Activated B cell treated with CpG ODN at 0.5 μM for 24 hours (primary cell): Measurements from ENCODE around the gene UTS2B. TPM values are rescaled to one million over a fixed set of nuclear protein-coding genes. Genes with fewer than 3 reads are reported as not detected.

Experiments
- ATAC-seq: fragments of 200-7000 bp; cut with Tn5 transposase; one replicate; pipeline ENCODE4 v1.10.0; 2021; ENCODE audit warnings: low read depth, mild to moderate bottlenecking, moderate library complexity
- CTCF ChIA-PET: fragments of 350-600 bp; sonication (Branson Sonifier 250); formaldehyde crosslinking; loops from one replicate; lab custom pipeline; 2021; ENCODE audit warnings: antibody characterized with exemption; lab: Charles Lee
- POLR2A ChIA-PET: fragments of 350-600 bp; sonication (Branson Sonifier 250); formaldehyde crosslinking; loops from one replicate; lab custom pipeline; 2021; ENCODE audit warnings: antibody characterized with exemption; lab: Charles Lee
- DNase-seq: peaks from one replicate; pipeline ENCODE4 v3.0.0; 2022
- H3K27ac Mint-ChIP-seq: one replicate; pipeline ENCODE4 v1.8.0; 2020; ENCODE audit warnings: mixed read lengths
- H3K27me3 Mint-ChIP-seq: one replicate; pipeline ENCODE4 v1.8.0; 2021; ENCODE audit warnings: mixed read lengths
- H3K36me3 Mint-ChIP-seq: one replicate; pipeline ENCODE4 v1.8.0; 2021; ENCODE audit warnings: low read depth, mixed read lengths
- H3K4me1 Mint-ChIP-seq: one replicate; pipeline ENCODE4 v1.8.0; 2021; ENCODE audit warnings: mixed read lengths
- H3K4me3 Mint-ChIP-seq: one replicate; pipeline ENCODE4 v1.8.0; 2020; ENCODE audit warnings: mild to moderate bottlenecking, mixed read lengths
- H3K9me3 Mint-ChIP-seq: one replicate; pipeline ENCODE4 v1.8.0; 2020; ENCODE audit warnings: mixed read lengths
- intact Hi-C: fragments of 100-400 bp; cut with micrococcal nuclease; formaldehyde crosslinking; loops from one replicate; pipeline ENCODE4 v1.15.1; 2024
- total RNA-seq: library from RNA; stranded (reverse); gene quantifications from 2 replicates; pipeline ENCODE4 v1.2.3, GENCODE V29; 2022
- TF ChIP-seq, protein P1 (sequence below): fragments of 200-600 bp; IDR thresholded peaks from one replicate; pipeline ENCODE4 v1.8.0; 2022; ENCODE audit warnings: antibody characterized with exemption, mild to moderate bottlenecking

Gene UTS2B
- total RNA-seq, 1 donor from 2014 or later: 2.1 TPM

DNA sequence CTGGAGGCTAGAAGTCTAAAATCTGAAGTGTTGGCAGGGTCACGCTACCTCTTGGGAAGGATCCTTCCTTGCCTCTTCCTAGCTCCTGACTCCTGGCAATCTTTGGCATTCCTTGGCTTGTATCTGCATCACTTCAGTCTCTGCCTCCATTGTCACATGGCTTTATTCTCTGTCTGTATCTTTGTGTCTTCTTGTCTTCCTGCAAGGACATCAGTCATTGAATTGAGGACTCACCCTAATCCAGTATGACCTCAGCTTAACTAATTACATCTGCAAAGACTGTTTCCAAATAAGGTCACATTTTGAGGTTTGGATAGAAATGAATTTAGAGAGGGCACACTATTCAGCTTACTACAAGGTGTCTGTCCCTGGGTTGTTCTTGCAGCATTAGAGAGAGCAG, 31.1 kb upstream of the UTS2B start:
- ChIA-PET CTCF (no interaction called here), POLR2A (no interaction called here)
- ATAC-seq (no peak), DNase-seq (no peak)
- peaks cover 88% of the 10 kb centered on the region for H3K36me3 Mint-ChIP-seq
- no peak overlapping the region for H3K4me3 Mint-ChIP-seq
- no peaks in the 10 kb centered on the region for H3K27me3 Mint-ChIP-seq
- TF ChIP-seq, protein P1, sequence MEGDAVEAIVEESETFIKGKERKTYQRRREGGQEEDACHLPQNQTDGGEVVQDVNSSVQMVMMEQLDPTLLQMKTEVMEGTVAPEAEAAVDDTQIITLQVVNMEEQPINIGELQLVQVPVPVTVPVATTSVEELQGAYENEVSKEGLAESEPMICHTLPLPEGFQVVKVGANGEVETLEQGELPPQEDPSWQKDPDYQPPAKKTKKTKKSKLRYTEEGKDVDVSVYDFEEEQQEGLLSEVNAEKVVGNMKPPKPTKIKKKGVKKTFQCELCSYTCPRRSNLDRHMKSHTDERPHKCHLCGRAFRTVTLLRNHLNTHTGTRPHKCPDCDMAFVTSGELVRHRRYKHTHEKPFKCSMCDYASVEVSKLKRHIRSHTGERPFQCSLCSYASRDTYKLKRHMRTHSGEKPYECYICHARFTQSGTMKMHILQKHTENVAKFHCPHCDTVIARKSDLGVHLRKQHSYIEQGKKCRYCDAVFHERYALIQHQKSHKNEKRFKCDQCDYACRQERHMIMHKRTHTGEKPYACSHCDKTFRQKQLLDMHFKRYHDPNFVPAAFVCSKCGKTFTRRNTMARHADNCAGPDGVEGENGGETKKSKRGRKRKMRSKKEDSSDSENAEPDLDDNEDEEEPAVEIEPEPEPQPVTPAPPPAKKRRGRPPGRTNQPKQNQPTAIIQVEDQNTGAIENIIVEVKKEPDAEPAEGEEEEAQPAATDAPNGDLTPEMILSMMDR: no peak
- peaks cover 49% of the 10 kb centered on the region for H3K4me1 Mint-ChIP-seq
- peak overlapping the region; percentile 32 for H3K27ac Mint-ChIP-seq
- intact Hi-C loops: no loop called here
- H3K9me3 Mint-ChIP-seq: no peaks in the 10 kb centered on the region

- Mint-ChIP-seq H3K27ac (peak overlapping the region; percentile 21), H3K4me1 (peaks cover 57% of the 10 kb centered on the region), H3K9me3 (no peaks in the 10 kb centered on the region), H3K4me3 (no peak overlapping the region), H3K36me3 (peaks cover 82% of the 10 kb centered on the region), H3K27me3 (no peaks in the 10 kb centered on the region)
- ChIA-PET POLR2A (no interaction called here), CTCF (interaction anchor here (0.9 kb wide), 1 partner anchor 16 kb away, joined by 3 read pairs; no protein-coding TSS in a partner anchor)
- ATAC-seq: no peak
- DNase-seq: no peak
- intact Hi-C loops: no loop called here
- TF ChIP-seq, protein P1: no peak
These were observed 30.3 kb upstream of the UTS2B start for GRCh38 chr3:191360620-191361019.

GRCh38 chr3:191358929-191359328, 28.6 kb upstream of the UTS2B start:
- DNase-seq (no peak), ATAC-seq (no peak)
- Mint-ChIP-seq H3K9me3 (no peaks in the 10 kb centered on the region), H3K27ac (peak overlapping the region; percentile 84), H3K36me3 (peaks cover 72% of the 10 kb centered on the region), H3K27me3 (no peaks in the 10 kb centered on the region), H3K4me1 (peaks cover 68% of the 10 kb centered on the region), H3K4me3 (peak overlapping the region; percentile 21)
- TF ChIP-seq, protein P1: no peak
- ChIA-PET POLR2A (interaction anchor here (1.1 to 1.3 kb wide), 2 partner anchors 58 to 60 kb away, joined by 3 to 4 read pairs; no protein-coding TSS in a partner anchor), CTCF (interaction anchor here (0.8 to 2.4 kb wide), 3 partner anchors 23 to 114 kb away, joined by 3 to 10 read pairs (median 3); no protein-coding TSS in a partner anchor)
- intact Hi-C loops: loop anchor here (1.0 to 2.0 kb wide), 4 partner anchors 8 to 58 kb away; no protein-coding TSS in a partner anchor

DNA sequence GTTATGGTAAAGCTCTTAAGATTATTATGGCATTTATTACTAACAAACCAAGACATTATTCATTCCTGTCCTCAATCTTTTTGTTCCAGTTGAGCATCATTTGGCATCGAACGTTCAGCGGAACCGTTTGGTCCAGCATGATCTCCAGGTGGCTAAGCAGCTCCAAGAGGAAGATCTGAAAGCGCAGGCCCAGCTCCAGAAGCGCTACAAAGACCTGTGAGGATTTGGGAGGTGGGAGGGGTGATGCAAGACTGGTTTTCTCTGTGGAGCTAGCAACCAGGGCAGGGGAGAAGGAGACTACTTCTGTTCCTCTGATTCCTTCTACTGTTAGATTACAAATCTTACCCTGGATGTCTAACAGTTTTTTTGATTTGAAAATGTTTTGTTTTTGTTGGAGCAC, 27.6 kb upstream of the UTS2B start:
- ChIA-PET POLR2A (no interaction called here), CTCF (interaction anchor here (1.5 to 2.4 kb wide), 2 partner anchors 24 to 113 kb away, joined by 3 to 10 read pairs; no protein-coding TSS in a partner anchor)
- H3K36me3 Mint-ChIP-seq: peaks cover 62% of the 10 kb centered on the region
- DNase-seq (no peak), ATAC-seq (no peak)
- intact Hi-C loops: loop anchor here (2.0 kb wide), 3 partner anchors 15 to 57 kb away; no protein-coding TSS in a partner anchor
- H3K27me3 Mint-ChIP-seq: no peaks in the 10 kb centered on the region
- TF ChIP-seq, protein P1: no peak
- no peaks in the 10 kb centered on the region for H3K9me3 Mint-ChIP-seq
- no peak overlapping the region for H3K4me3 Mint-ChIP-seq
- peak overlapping the region; percentile 84 for H3K27ac Mint-ChIP-seq
- H3K4me1 Mint-ChIP-seq: peaks cover 64% of the 10 kb centered on the region

DNA sequence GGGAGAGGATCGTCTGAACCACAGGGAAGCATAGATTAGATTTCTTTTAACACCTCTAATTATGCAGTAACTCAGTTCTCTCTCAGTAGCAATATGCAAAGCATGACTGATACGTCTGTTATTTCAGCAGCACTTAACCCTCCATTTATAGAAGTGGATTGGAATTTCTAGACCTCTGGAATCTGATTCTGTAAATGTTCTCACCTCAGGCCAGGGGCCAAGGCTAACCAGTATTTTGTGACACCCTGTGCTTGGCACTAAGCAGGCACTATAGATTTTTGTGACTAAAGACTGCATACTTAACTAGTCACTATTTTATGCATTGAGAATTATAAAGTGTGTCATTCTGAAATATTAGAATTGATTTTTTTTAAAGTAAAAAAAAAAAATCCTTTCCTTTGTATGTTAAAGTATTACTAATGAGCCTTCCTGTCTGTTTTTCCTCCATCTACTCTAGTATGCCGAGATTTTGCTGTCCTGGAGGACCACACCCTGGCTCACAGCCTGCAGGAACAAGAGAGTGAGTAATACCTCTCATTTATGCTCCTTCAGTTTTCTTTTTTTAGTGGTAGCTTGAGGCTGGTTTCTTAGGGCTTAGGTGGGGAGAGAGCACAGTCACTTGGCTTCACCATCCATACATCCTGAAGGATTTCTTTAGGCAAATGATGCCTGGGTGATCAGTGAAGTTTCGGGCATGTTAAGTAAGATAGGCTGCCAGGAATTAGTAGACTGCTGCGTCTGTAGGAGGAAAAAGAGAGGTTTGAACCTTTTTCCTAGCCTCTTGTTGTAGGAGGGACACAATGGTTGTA, 26.5 kb upstream of the UTS2B start:
- Mint-ChIP-seq H3K4me1 (peaks cover 57% of the 10 kb centered on the region), H3K4me3 (no peak overlapping the region)

More for the DNA sequence above, 26.5 kb upstream of the UTS2B start:
- intact Hi-C loops: no loop called here
- Mint-ChIP-seq H3K36me3 (peaks cover 52% of the 10 kb centered on the region), H3K27me3 (no peaks in the 10 kb centered on the region), H3K9me3 (no peaks in the 10 kb centered on the region), H3K27ac (peak overlapping the region; percentile 84)
- ATAC-seq (no peak), DNase-seq (no peak)
- TF ChIP-seq, protein P1: no peak
- ChIA-PET POLR2A (no interaction called here), CTCF (interaction anchor here (2.2 to 2.4 kb wide), 2 partner anchors 112 kb away, joined by 10 read pairs; no protein-coding TSS in a partner anchor)
